Lung (tissue), 12 donors: ENCODE data around the gene LPCAT2. TPM values are rescaled to one million over a fixed set of nuclear protein-coding genes. Genes with fewer than 3 reads are reported as not detected.

Experiments used
- ATAC-seq: fragments of 200-7000 bp; cut with Tn5 transposase; one replicate; pipeline ENCODE4 v1.9.1; 2020; ENCODE audit warnings: moderate number of reproducible peaks; ENCODE audit not compliant: insufficient read depth, low FRiP score
- DNase-seq, 3 donors: peaks; one replicate each; pipeline ENCODE4 v3.0.0-alpha.2; 2013 to 2017
- H3K27ac ChIP-seq, 2 donors: one replicate each; pipeline ENCODE4 v1.5.1; 2013; ENCODE audit warnings: mild to moderate bottlenecking in 2 of 2, moderate library complexity in 2 of 2, control low read depth in 1 of 2, inconsistent platforms in 1 of 2, low read depth in 1 of 2, low read length in 1 of 2
- H3K27me3 ChIP-seq, 3 donors: one replicate each; pipeline ENCODE4 v1.5.1; 2013; ENCODE audit warnings: low read length in 2 of 3; ENCODE audit not compliant: control insufficient read depth in 3 of 3, insufficient read depth in 3 of 3
- H3K36me3 ChIP-seq, 4 donors: one replicate each; pipeline ENCODE4 v1.5.1; 2013; ENCODE audit warnings: low read length in 4 of 4, mild to moderate bottlenecking in 1 of 4, moderate library complexity in 1 of 4; ENCODE audit not compliant: control insufficient read depth in 4 of 4, insufficient read depth in 4 of 4
- H3K4me1 ChIP-seq, 5 donors: one replicate each; pipeline ENCODE4 v1.5.1; 2013; ENCODE audit warnings: low read length in 5 of 5, mild to moderate bottlenecking in 2 of 5, moderate library complexity in 1 of 5; ENCODE audit not compliant: control insufficient read depth in 5 of 5, insufficient read depth in 5 of 5
- H3K4me3 ChIP-seq: one replicate; pipeline ENCODE4 v1.5.1; 2013; ENCODE audit warnings: mild to moderate bottlenecking, control low read depth, moderate library complexity
- H3K9ac ChIP-seq, 2 donors: one replicate each; pipeline ENCODE4 v1.5.1; 2013; ENCODE audit warnings: low read length in 2 of 2, control low read depth in 1 of 2; ENCODE audit not compliant: insufficient read depth in 1 of 2
- H3K9me3 ChIP-seq, 4 donors: one replicate each; pipeline ENCODE4 v1.5.1; 2013; ENCODE audit warnings: low read length in 3 of 4, mild to moderate bottlenecking in 1 of 4, moderate library complexity in 1 of 4; ENCODE audit not compliant: control insufficient read depth in 4 of 4, insufficient read depth in 3 of 4
- WGBS, 2 donors: extraction: QIAGEN DNeasy Blood & Tissue Kit; methylation state at CpG; one replicate each; pipeline ENCODE4 v1.1.7; 2013; 5-methylcytosine and 5-hydroxymethylcytosine counted together
- polyA plus RNA-seq, 2 donors: library from polyadenylated mRNA; stranded (reverse); fragments of 200-250 nt; gene quantifications; one replicate each; pipeline ENCODE4 v1.2.1, GENCODE V29; 2013
- total RNA-seq, 2 donors: library from RNA; depleted of rRNA in 1 of 2; stranded (reverse); fragments of >200 nt in 1 of 2; gene quantifications; one replicate each; pipeline ENCODE4 v1.2.1, GENCODE V29; 2014 to 2021
- TF ChIP-seq, protein P1 (sequence below): IDR thresholded peaks from 2 replicates; pipeline ENCODE4 v1.5.1; 2012; ENCODE audit warnings: mild to moderate bottlenecking; ENCODE audit errors: control extremely low read depth, extremely low read depth
- donor health status: control.
- donor health status: control.
- donor health status: Bipolar disorder and iron deficiency.
- donor health status: healthy.
- donor health status: DM: yes; HTN: yes; CAD: no.

Gene LPCAT2
- total and polyA plus RNA-seq, 4 donors, result 9.5 to 25.3 (median 19.4) TPM

DNA sequence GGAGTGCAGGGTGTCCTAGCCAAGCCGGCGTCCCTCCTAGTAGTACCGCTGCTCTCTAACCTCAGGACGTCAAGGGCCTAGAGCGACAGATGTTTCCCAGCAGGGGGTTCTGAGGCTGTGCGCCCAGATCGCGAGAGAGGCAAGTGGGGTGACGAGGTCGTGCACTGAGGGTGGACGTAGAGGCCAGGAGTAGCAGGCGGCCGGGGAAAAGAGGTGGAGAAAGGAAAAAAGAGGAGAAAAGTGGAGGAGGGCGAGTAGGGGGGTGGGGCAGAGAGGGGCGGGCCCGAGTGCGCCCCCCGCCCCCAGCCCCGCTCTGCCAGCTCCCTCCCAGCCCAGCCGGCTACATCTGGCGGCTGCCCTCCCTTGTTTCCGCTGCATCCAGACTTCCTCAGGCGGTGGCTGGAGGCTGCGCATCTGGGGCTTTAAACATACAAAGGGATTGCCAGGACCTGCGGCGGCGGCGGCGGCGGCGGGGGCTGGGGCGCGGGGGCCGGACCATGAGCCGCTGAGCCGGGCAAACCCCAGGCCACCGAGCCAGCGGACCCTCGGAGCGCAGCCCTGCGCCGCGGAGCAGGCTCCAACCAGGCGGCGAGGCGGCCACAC, 29.9 kb upstream of the LPCAT2 start, which contains the start of gene MMP2:
Gene MMP2, plus strand, starts transcription at position 372 of the 603 bp plus-strand sequence. CDS start 282 bp downstream, outside the sequence.
- peak within 1 kb of the TSS; percentile 42 for H3K4me3 ChIP-seq
- peak within 1 kb of the TSS; percentile 3 to 76 for H3K9ac ChIP-seq
- TF ChIP-seq, protein P1, sequence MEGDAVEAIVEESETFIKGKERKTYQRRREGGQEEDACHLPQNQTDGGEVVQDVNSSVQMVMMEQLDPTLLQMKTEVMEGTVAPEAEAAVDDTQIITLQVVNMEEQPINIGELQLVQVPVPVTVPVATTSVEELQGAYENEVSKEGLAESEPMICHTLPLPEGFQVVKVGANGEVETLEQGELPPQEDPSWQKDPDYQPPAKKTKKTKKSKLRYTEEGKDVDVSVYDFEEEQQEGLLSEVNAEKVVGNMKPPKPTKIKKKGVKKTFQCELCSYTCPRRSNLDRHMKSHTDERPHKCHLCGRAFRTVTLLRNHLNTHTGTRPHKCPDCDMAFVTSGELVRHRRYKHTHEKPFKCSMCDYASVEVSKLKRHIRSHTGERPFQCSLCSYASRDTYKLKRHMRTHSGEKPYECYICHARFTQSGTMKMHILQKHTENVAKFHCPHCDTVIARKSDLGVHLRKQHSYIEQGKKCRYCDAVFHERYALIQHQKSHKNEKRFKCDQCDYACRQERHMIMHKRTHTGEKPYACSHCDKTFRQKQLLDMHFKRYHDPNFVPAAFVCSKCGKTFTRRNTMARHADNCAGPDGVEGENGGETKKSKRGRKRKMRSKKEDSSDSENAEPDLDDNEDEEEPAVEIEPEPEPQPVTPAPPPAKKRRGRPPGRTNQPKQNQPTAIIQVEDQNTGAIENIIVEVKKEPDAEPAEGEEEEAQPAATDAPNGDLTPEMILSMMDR, result no peak
- peak within 1 kb of the TSS; percentile 27 to 89 for H3K27ac ChIP-seq
- H3K27me3 ChIP-seq, result peaks cover 0 to 7% (median 0%) of the 10 kb centered on the region in 3 donors
- ATAC-seq, result peak; percentile 64
- DNase-seq, result peak; percentile 94 to 96 (median 95)
- no peaks in the 10 kb centered on the region for H3K9me3 ChIP-seq
- 1 to 4% methylated on average over 29 to 46 of the region's 46 CpGs for WGBS, 2 donors
- H3K36me3 ChIP-seq, result peaks cover 0 to 31% (median 13%) of the 10 kb centered on the region in 4 donors
- H3K4me1 ChIP-seq, result peaks cover 0 to 39% (median 9%) of the 10 kb centered on the region in 5 donors

DNA sequence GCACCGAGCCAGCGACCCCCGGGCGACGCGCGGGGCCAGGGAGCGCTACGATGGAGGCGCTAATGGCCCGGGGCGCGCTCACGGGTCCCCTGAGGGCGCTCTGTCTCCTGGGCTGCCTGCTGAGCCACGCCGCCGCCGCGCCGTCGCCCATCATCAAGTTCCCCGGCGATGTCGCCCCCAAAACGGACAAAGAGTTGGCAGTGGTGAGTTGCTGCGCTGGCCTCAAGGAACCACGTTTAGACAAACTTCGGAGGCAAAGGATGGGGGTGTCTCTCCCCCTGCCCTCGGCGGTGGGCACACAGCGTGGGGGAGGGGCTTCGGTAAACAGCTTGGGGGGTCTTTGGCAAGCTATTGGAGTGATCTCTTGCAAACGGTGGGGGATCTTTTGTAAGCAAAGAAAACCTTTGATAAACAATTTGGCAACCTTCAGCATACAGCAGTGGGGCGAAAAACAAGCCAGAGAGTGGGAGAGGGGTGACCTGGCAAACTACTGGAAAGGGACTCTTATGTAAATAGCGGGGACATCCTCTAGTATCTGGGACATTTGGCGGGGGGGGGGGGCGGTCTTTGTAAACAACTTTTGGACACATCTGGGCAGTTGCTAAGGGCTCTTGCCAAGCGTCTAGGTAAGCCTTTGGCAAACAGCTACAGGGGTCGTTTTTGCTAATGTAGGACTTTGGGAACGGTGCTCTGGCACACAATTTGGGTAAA, 29.3 kb upstream of the LPCAT2 start:
- peak; percentile 63 to 75 (median 66) for DNase-seq
- WGBS, 2 donors, result 0 to 1% methylated on average over 34 to 41 of the region's 41 CpGs
- H3K9ac ChIP-seq, result peak overlapping the region; percentile 3 to 76

DNA sequence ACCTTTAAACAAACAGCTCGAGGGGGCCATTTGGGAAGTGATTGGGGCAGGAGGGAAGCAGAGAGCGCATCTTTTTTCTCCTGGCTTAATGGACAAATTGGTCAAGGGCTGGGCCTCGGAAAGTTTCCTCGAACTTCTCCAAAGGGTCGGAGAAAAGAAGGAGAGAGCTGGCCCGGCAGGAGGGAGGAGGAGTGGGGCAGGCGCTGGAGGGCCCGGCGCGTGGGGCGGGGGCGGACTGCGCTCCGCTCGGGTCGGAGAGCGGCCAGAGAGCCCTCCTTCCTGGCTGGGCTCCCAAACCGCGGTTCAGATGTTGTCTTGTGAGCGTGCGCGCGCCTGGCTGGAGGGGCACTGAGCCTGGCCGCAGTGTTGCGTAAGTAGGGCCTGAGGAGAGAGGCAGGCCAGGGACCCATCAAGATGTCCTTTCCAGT, 28.6 kb upstream of the LPCAT2 start:
- H3K4me3 ChIP-seq, result peak overlapping the region; percentile 42
- peaks cover 0 to 38% (median 9%) of the 10 kb centered on the region in 5 donors for H3K4me1 ChIP-seq
- H3K27ac ChIP-seq, result peak overlapping the region in 1 of 2 donors; percentile 89
- peak overlapping the region; percentile 3 to 75 for H3K9ac ChIP-seq
- DNase-seq (peak; percentile 94 to 98 (median 96)), ATAC-seq (peak; percentile 56)
- no peaks in the 10 kb centered on the region for H3K9me3 ChIP-seq
- H3K36me3 ChIP-seq, result peaks cover 0 to 43% (median 19%) of the 10 kb centered on the region in 4 donors
- TF ChIP-seq, protein P1, result no peak
- 1 to 2% methylated on average over 25 of the region's 25 CpGs for WGBS, 2 donors
- peaks cover 0 to 7% (median 0%) of the 10 kb centered on the region in 3 donors for H3K27me3 ChIP-seq

More for the DNA sequence above, 29.3 kb upstream of the LPCAT2 start:
- Histone ChIP-seq H3K4me3 (peak overlapping the region; percentile 42), H3K36me3 (peaks cover 0 to 37% (median 16%) of the 10 kb centered on the region in 4 donors), H3K4me1 (peaks cover 0 to 39% (median 9%) of the 10 kb centered on the region in 5 donors), H3K9me3 (no peaks in the 10 kb centered on the region), H3K27me3 (peaks cover 0 to 7% (median 0%) of the 10 kb centered on the region in 3 donors), H3K27ac (peak overlapping the region; percentile 27 to 89)
- TF ChIP-seq, protein P1, result no peak
- ATAC-seq, result no peak
